Stomach (tissue), 9 donors: ENCODE measurements around the gene FBXO48. TPM values are rescaled to one million over a fixed set of nuclear protein-coding genes. Genes with fewer than 3 reads are reported as not detected.

Experiments used
- DNase-seq, 2 donors: peaks; one replicate each; pipeline versions ENCODE4 v3.0.0 to v3.0.0-alpha.2; 2013 to 2019
- H3K27ac ChIP-seq, 5 donors: fragments of 200-600 bp in 4 of 5; sonication (generic) in 4 of 5; one replicate each; pipeline ENCODE4 v1.5.1; 2013 to 2019; ENCODE audit warnings: mild to moderate bottlenecking in 1 of 5, moderate library complexity in 1 of 5
- H3K27me3 ChIP-seq, 3 donors: fragments of 200-600 bp; sonication (generic); one replicate each; pipeline ENCODE4 v1.5.1; 2017 to 2019; ENCODE audit warnings: mixed run types in 1 of 3
- H3K36me3 ChIP-seq, 4 donors: fragments of 200-600 bp; sonication (generic); 1 replicate in 3 of 4; 2 replicates in 1 of 4; pipeline ENCODE4 v1.5.1; 2016 to 2019
- H3K4me1 ChIP-seq, 4 donors: fragments of 200-600 bp; sonication (generic); one replicate each; pipeline ENCODE4 v1.5.1; 2016 to 2019
- H3K4me3 ChIP-seq, 4 donors: fragments of 200-600 bp; sonication (generic) in 3 of 4; one replicate each; pipeline ENCODE4 v1.5.1; 2016 to 2019; ENCODE audit warnings: mild to moderate bottlenecking in 1 of 4
- H3K9me3 ChIP-seq, 4 donors: fragments of 200-600 bp; sonication (generic); one replicate each; pipeline ENCODE4 v1.5.1; 2016 to 2019
- CTCF ChIP-seq, 7 experiments: fragments of 450-650 bp in 4 of 7; fragments of 200-600 bp in 3 of 7; sonication (generic) in 3 of 7; IDR thresholded peaks; one replicate each; pipeline ENCODE4 v1.5.1; 2016 to 2019; ENCODE audit warnings: antibody characterized with exemption in 7 of 7, control low read depth in 2 of 7, mild to moderate bottlenecking in 1 of 7
- EP300 ChIP-seq: sonication (generic); formaldehyde crosslinking; IDR thresholded peaks from one replicate; pipeline ENCODE4 v1.6.1; 2017; ENCODE audit warnings: antibody characterized with exemption
- POLR2A ChIP-seq, 4 donors: fragments of 450-650 bp; IDR thresholded peaks; one replicate each; pipeline ENCODE4 v1.6.1; 2016; ENCODE audit warnings: antibody characterized with exemption in 4 of 4, control low read depth in 2 of 4, mild to moderate bottlenecking in 1 of 4, moderate library complexity in 1 of 4
- POLR2AphosphoS5 ChIP-seq, 3 donors: sonication (generic); formaldehyde crosslinking; IDR thresholded peaks; one replicate each; pipeline ENCODE4 v1.6.1; 2016; ENCODE audit warnings: antibody characterized with exemption in 3 of 3
- WGBS, 5 donors: extraction: QIAGEN DNeasy Blood & Tissue Kit in 3 of 5; methylation state at CpG; one replicate each; pipeline versions ENCODE4 v1.1.5 to v1.1.7; 2013 to 2018; 5-methylcytosine and 5-hydroxymethylcytosine counted together
- intact Hi-C: fragments of 100-400 bp; cut with DNase I; formaldehyde crosslinking; loops from one replicate; pipeline ENCODE4 v1.15.1; 2023; ENCODE audit warnings: low total_unique reads
- polyA plus RNA-seq, 3 donors: library from polyadenylated mRNA; stranded (reverse); fragments of 200-250 nt; gene quantifications; one replicate each; pipeline ENCODE4 v1.2.3, GENCODE V29; 2013
- total RNA-seq, 5 donors: library from RNA; depleted of rRNA; stranded (reverse); fragments of >200 nt; gene quantifications; one replicate each; pipeline versions ENCODE4 v1.1.0 to v1.2.3, GENCODE V29; 2014 to 2016
- donor health status: healthy with polysubstance abuse.
- donor health status: Bipolar disorder and iron deficiency.
- donor health status: healthy.

FBXO48 gene
- total and polyA plus RNA-seq, 8 donors: 0.43 to 1.2 (median 0.58) TPM; not detected in 1

GRCh38 chr2:68435615-68436014 lies 31.5 kb downstream of the FBXO48 start:
- H3K36me3 ChIP-seq: no peaks in the 10 kb centered on the region
- intact Hi-C loops: no loop called here
- H3K9me3 ChIP-seq: no peaks in the 10 kb centered on the region
- no peaks in the 10 kb centered on the region for H3K27me3 ChIP-seq
- H3K27ac ChIP-seq: peak overlapping the region in 2 of 5 donors; percentile 39
- DNase-seq: no peak
- no peak overlapping the region for H3K4me3 ChIP-seq
- peaks cover 8 to 37% (median 26%) of the 10 kb centered on the region in 4 donors for H3K4me1 ChIP-seq
- no peak for TF ChIP-seq CTCF (IDR thresholded peaks at IDR 0.05)

DNA sequence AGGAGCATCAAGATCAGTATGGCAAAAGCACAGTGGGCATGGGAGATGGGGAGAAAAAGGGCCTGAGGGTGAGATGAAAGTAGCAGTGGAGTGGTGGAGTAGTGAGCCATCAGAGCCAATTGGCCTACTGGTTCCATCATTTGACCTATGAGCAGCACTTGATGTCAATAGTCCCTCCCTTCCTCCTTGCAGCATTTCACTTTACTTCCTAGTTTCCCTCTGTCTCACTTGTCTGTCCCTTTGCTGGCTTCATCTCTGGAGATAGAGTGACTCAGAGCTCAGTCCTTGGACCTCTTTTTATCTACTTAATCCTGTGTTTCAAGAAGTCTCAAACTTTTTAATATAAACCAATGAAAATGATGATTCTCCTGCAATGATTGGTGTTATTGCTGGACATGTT lies 32.1 kb downstream of the FBXO48 start:
- Histone ChIP-seq H3K4me1 (peaks cover 8 to 31% (median 20%) of the 10 kb centered on the region in 4 donors), H3K9me3 (no peaks in the 10 kb centered on the region), H3K4me3 (no peak overlapping the region), H3K27me3 (no peaks in the 10 kb centered on the region), H3K36me3 (no peaks in the 10 kb centered on the region), H3K27ac (no peak overlapping the region)
- intact Hi-C loops: no loop called here
- DNase-seq: no peak
- TF ChIP-seq CTCF (IDR thresholded peaks at IDR 0.05): no peak
- no peak for TF ChIP-seq POLR2A (IDR thresholded peaks at IDR 0.05)
- no peak for TF ChIP-seq POLR2AphosphoS5 (IDR thresholded peaks at IDR 0.05)
- no peak for TF ChIP-seq EP300

DNA sequence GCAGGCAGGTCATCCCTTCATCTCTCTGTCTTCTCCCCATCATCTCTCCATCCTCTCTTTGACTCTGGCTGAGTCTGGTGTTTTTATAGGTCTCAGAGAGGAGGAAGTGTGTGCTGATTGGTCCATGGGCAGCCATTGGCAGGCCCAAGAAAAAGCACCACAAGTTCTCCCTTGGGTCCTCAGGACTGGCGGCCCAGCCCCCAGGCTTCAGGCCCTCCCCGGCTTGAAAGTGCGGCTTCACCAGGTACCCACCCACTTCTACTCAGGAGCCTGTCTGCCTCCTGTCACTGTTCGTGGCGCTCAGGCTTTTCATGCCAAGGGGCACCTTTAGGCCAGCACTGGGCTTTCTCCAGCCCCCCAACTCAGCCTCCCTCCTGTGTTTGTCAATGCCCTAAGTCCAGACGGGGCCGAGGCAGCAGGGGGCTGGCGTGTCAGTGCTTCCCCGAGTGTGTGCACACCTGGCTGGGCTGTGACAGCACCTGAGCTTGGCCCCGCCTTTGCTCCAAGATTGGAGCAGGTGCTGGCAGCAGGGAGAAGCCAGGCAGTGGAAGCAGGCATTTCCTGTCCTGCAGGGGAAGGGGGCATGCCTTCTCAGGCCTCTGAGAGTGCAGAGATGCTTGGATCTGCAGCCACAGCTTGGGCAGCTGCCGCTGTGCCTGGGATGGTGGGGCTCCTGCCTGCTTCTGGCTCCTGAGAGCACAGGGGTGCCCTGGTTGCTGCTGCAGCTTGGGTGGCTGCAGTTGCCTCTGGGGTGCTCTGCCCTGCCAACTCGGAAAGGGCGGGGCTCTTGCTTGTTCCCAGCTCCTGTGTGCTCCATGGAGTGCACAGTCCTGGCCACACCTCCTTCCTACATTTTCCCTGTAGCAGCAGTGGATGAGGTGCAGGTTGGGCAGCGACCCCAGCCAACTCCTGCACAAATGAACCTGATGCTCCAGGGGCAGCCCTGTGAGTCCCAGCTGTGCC lies 34.1 kb downstream of the FBXO48 start:
- no peaks in the 10 kb centered on the region for H3K9me3 ChIP-seq
- peak overlapping the region in 1 of 5 donors; percentile 4 for H3K27ac ChIP-seq
- TF ChIP-seq CTCF (IDR thresholded peaks at IDR 0.05): no peak
- intact Hi-C loops: no loop called here
- no peaks in the 10 kb centered on the region for H3K36me3 ChIP-seq
- no peaks in the 10 kb centered on the region for H3K27me3 ChIP-seq
- peak in 1 of 2 donors; percentile 75 for DNase-seq
- peaks cover 11 to 26% (median 20%) of the 10 kb centered on the region in 4 donors for H3K4me1 ChIP-seq
- WGBS, 5 donors: 55 to 70% (median 62%) methylated on average over 13 to 14 of the region's 14 CpGs
- H3K4me3 ChIP-seq: no peak overlapping the region

GRCh38 chr2:68431316-68431972 lies 35.6 kb downstream of the FBXO48 start:
- intact Hi-C loops: no loop called here
- 80 to 84% (median 81%) methylated on average over 6 to 8 of the region's 8 CpGs for WGBS, 5 donors
- no peaks in the 10 kb centered on the region for H3K9me3 ChIP-seq
- TF ChIP-seq POLR2AphosphoS5 (IDR thresholded peaks at IDR 0.05): no peak
- TF ChIP-seq CTCF (IDR thresholded peaks at IDR 0.05): no peak
- no peak for TF ChIP-seq EP300
- TF ChIP-seq POLR2A (IDR thresholded peaks at IDR 0.05): no peak
- no peak overlapping the region for H3K4me3 ChIP-seq
- no peaks in the 10 kb centered on the region for H3K27me3 ChIP-seq
- DNase-seq: no peak
- no peaks in the 10 kb centered on the region for H3K36me3 ChIP-seq
- peaks cover 14 to 35% (median 21%) of the 10 kb centered on the region in 4 donors for H3K4me1 ChIP-seq
- no peak overlapping the region for H3K27ac ChIP-seq
